Esophagus muscularis mucosa (tissue), 4 donors: Measurements from ENCODE around the gene ABR. TPM values are rescaled to one million over a fixed set of nuclear protein-coding genes. Genes with fewer than 3 reads are reported as not detected.
A peak's percentile ranks its signal among the peaks of the same experiment; 100 is the strongest.

Experiments used
- DNase-seq: peaks from one replicate; pipeline ENCODE4 v3.0.0-alpha.2; 2017; ENCODE audit errors: extremely low spot score
- H3K27ac ChIP-seq, 4 donors: fragments of 200-600 bp; sonication (generic); replicated peaks in 1 of 4; 1 replicate in 3 of 4; 2 replicates in 1 of 4; pipeline ENCODE4 v1.5.1; 2016 to 2019; ENCODE audit warnings: mild to moderate bottlenecking in 1 of 4
- H3K27me3 ChIP-seq, 4 donors: fragments of 200-600 bp; sonication (generic); one replicate each; pipeline versions ENCODE4 v1.5.1 to v1.6.0; 2016 to 2019
- H3K36me3 ChIP-seq, 4 donors: fragments of 200-600 bp; sonication (generic); one replicate each; pipeline ENCODE4 v1.5.1; 2016 to 2019
- H3K4me1 ChIP-seq, 4 donors: fragments of 200-600 bp; sonication (generic); one replicate each; pipeline ENCODE4 v1.5.1; 2016 to 2019
- H3K4me3 ChIP-seq, 4 donors: fragments of 200-600 bp; sonication (generic); 1 replicate in 2 of 4; 2 replicates in 2 of 4; pipeline ENCODE4 v1.5.1; 2016 to 2019; ENCODE audit warnings: mild to moderate bottlenecking in 4 of 4, moderate library complexity in 1 of 4
- H3K9me3 ChIP-seq, 4 donors: fragments of 200-600 bp; sonication (generic); 1 replicate in 3 of 4; 2 replicates in 1 of 4; pipeline ENCODE4 v1.5.1; 2016 to 2019
- CTCF ChIP-seq, 3 experiments: fragments of 200-600 bp in 2 of 3; fragments of 450-650 bp in 1 of 3; sonication (generic) in 2 of 3; IDR thresholded peaks; one replicate each; pipeline ENCODE4 v1.5.1; 2017 to 2019; ENCODE audit warnings: antibody characterized with exemption in 3 of 3, mild to moderate bottlenecking in 2 of 3, moderate library complexity in 1 of 3
- EP300 ChIP-seq: sonication (generic); formaldehyde crosslinking; IDR thresholded peaks from one replicate; pipeline ENCODE4 v1.6.1; 2017; ENCODE audit warnings: antibody characterized with exemption
- POLR2A ChIP-seq: fragments of 450-650 bp; IDR thresholded peaks from one replicate; pipeline ENCODE4 v1.6.1; 2017; ENCODE audit warnings: antibody characterized with exemption, moderate library complexity, mild to moderate bottlenecking, low read depth
- POLR2AphosphoS5 ChIP-seq, 2 donors: sonication (generic); formaldehyde crosslinking; IDR thresholded peaks; one replicate each; pipeline ENCODE4 v1.6.1; 2017; ENCODE audit warnings: antibody characterized with exemption in 2 of 2
- WGBS: methylation state at CpG from one replicate; pipeline ENCODE4 v1.1.5; 2018; 5-methylcytosine and 5-hydroxymethylcytosine counted together
- intact Hi-C: fragments of 100-400 bp; cut with DNase I; formaldehyde crosslinking; loops from one replicate; pipeline ENCODE4 v1.15.1; 2023
- total RNA-seq, 4 donors: library from RNA; depleted of rRNA; stranded (reverse); fragments of >200 nt; gene quantifications; one replicate each; pipeline versions ENCODE4 v1.1.0 to v1.2.1, GENCODE V29; 2016

The ABR gene
- 100 to 1,000 TPM in 3 of 4 donors, 10 to 100 TPM in 1; 98.4 to 142 (median 114) TPM for total RNA-seq

DNA sequence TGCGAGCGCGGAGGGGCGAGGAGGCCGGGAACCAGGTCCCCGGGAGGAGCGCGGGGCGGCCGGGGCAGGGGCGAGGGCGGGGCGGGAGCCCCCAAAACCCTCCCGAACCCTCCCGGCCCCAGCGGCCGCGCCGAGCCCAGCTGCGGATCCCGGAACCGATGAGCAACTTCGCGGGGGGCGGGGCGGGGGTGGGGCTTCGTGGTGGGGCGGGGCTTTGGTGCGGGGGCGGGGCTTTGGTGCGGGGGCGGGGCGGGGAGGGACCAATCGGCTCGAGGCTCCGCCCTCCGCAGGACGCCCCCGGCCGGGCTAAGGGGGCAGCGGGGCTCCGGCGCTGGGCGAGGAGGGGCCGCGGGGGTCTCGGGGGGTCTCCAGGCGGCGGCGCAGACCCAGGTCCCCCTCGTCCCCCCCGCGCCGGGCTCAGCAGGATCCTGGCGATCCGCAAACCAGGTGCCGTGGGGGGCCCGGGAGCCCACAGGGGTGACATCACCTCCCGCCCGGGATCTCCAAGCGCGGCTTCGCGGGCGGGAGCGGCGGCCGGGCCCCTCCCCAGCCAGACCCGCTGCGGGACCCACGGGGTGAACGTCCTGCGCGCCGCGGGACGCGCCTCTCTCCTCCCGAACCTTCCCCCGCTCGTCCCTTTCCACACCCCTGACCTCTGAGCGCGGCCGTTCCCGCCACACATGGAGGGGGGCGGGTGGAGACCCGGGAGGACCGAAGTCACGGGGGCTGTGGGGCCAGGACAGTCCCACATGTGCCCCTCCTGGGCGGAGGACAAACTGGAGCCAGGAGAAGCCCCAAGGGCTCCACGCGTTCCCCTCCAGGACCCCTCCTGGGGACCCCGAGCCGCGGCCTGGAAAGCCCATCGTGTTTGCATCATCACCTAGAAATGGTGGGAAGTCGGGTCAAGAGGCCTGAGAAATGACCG is at the start of gene ABR:
TSS of gene ABR (minus strand) at position 164 of the 925 bp plus-strand sequence. CDS start 254 bp downstream, outside the sequence.
- TF ChIP-seq EP300: no peak
- TF ChIP-seq POLR2AphosphoS5 (IDR thresholded peaks at IDR 0.05): peak; percentile 25 to 82
- TF ChIP-seq CTCF (IDR thresholded peaks at IDR 0.05): no peak
- TF ChIP-seq POLR2A: no peak
- intact Hi-C loops: loop anchor here (5.0 kb wide), 1 partner anchor 43 kb away; no protein-coding TSS in a partner anchor
- H3K27ac ChIP-seq: peak within 1 kb of the TSS; percentile 71 to 80 (median 77)
- H3K36me3 ChIP-seq: peaks cover 0 to 5% (median 0%) of the 10 kb centered on the region in 4 donors
- H3K4me3 ChIP-seq: peak within 1 kb of the TSS; percentile 72 to 92 (median 81)
- no peaks in the 10 kb centered on the region for H3K9me3 ChIP-seq
- 0% methylated on average over 8 of the region's 98 CpGs for WGBS
- no peaks in the 10 kb centered on the region for H3K27me3 ChIP-seq
- DNase-seq: no peak
- peaks cover 48 to 62% (median 56%) of the 10 kb centered on the region in 4 donors for H3K4me1 ChIP-seq

DNA sequence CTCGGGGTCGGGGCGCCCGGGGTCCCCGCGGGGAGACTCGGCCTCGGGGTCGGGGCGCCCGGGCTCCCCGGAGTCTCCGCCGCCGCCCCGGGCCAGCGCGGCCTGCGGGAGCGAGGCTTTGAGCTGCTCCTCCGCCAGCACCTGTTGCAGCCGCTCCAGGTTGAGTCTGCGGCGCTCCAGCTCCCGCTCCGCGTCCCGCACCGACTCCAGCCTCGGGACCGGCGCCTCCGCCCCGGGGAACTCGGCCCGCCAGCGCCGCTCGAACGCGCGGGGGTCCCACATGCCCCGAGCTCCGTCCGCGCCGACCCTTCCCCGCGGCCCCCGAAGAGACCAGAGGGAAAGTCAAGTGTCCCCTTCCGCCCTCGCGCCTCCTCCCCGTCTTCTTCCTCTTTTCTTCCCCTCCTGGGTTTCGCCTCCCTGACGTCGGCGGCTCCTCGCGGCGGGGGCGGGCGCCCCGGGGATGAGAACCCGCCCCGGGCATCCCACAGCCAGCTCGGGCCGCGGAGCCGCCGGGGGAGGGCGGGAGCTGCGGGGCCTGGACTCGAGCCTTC is 49.6 kb upstream of the ABR start:
- TF ChIP-seq EP300 (no peak), POLR2AphosphoS5 (IDR thresholded peaks at IDR 0.05) (peak; percentile 36 to 62), POLR2A (peak; percentile 34)
- peak; percentile 94 for DNase-seq
- Histone ChIP-seq H3K9me3 (no peaks in the 10 kb centered on the region), H3K36me3 (no peaks in the 10 kb centered on the region), H3K4me1 (peaks cover 9 to 31% (median 30%) of the 10 kb centered on the region in 4 donors), H3K27me3 (peaks cover 0 to 70% (median 28%) of the 10 kb centered on the region in 4 donors), H3K27ac (peak overlapping the region; percentile 50 to 71 (median 64)), H3K4me3 (peak overlapping the region; percentile 64 to 77 (median 68))
- no CpG with 5 or more reads among the region's 74 CpGs for WGBS
- intact Hi-C loops: no loop called here

GRCh38 chr17:1228781-1229348 is 49.1 kb upstream of the ABR start:
- 3% methylated on average over 7 of the region's 79 CpGs for WGBS
- H3K4me3 ChIP-seq: peak overlapping the region; percentile 64 to 77 (median 68)
- H3K36me3 ChIP-seq: no peaks in the 10 kb centered on the region
- no peaks in the 10 kb centered on the region for H3K9me3 ChIP-seq
- no peak for TF ChIP-seq EP300
- no peak for TF ChIP-seq CTCF (IDR thresholded peaks at IDR 0.05)
- no peak for TF ChIP-seq POLR2AphosphoS5 (IDR thresholded peaks at IDR 0.05)
- no peak for TF ChIP-seq POLR2A
- intact Hi-C loops: no loop called here
- H3K4me1 ChIP-seq: peaks cover 9 to 31% (median 30%) of the 10 kb centered on the region in 4 donors
- no peak for DNase-seq
- H3K27me3 ChIP-seq: peaks cover 0 to 70% (median 28%) of the 10 kb centered on the region in 4 donors
- H3K27ac ChIP-seq: peak overlapping the region; percentile 50 to 71 (median 64)

DNA sequence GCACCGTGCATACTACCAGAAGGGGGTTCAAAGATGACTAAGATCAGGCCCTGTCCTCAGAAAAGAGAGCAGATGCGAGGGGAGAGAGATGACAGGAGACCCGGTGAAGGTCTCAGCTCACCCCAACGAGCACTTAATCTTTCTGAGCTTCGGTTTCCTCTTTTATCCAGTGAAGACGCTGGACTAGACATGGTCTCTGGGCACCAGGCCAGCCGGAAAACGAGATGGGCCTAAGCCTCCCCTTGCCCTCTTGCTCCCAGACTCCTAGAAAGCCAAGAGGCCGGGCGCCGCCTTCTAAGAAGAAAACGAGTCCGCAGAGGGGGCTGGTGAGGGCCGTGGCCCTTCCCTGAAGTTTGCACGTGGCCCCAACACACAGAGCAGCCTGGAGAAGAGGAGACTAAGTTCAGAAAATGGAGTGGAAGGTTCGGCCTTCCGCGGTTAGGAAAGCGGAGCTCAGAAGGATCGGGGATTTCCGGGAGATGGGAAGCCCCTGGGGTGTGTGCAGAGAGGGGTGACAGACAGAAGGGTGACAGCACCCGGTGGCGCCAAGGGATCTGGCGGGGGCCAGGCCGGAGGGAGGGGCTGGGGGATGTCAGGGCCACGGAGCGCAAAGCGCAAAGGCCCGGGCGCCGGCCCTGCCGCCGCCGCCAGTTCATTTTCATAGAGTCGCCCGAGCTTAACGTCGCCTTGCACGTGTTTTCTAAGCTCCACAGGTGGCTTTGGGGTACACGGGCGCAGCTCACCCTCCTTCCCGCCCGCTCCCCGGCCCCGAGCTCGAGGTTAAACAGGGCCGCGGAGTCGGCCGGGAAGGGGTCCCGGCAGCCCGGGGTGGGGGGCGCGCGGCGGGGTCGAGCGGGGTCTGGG is 48.4 kb upstream of the ABR start:
- no peaks in the 10 kb centered on the region for H3K9me3 ChIP-seq
- intact Hi-C loops: no loop called here
- H3K27ac ChIP-seq: peak overlapping the region in 3 of 4 donors; percentile 50 to 71 (median 61)
- no peaks in the 10 kb centered on the region for H3K36me3 ChIP-seq
- H3K4me1 ChIP-seq: peaks cover 9 to 31% (median 30%) of the 10 kb centered on the region in 4 donors
- TF ChIP-seq EP300 (no peak), CTCF (IDR thresholded peaks at IDR 0.05) (no peak), POLR2AphosphoS5 (IDR thresholded peaks at IDR 0.05) (no peak), POLR2A (no peak)
- H3K27me3 ChIP-seq: peaks cover 0 to 69% (median 28%) of the 10 kb centered on the region in 4 donors
- H3K4me3 ChIP-seq: peak overlapping the region; percentile 64 to 77 (median 68)
- DNase-seq: no peak
- WGBS: 24% methylated on average over 48 of the region's 58 CpGs
